Breast epithelium (tissue), 4 donors: ENCODE data around the gene SFXN1. TPM values are rescaled to one million over a fixed set of nuclear protein-coding genes. Genes with fewer than 3 reads are reported as not detected.

Experiments
- DNase-seq, 2 donors: peaks; one replicate each; pipeline ENCODE4 v3.0.0-alpha.2; 2019; ENCODE audit warnings: low spot score in 2 of 2
- H3K27ac ChIP-seq, 2 donors: fragments of 200-600 bp; sonication (generic) in 1 of 2; one replicate each; pipeline ENCODE4 v1.5.1; 2016 to 2019; ENCODE audit warnings: mild to moderate bottlenecking in 1 of 2
- H3K27me3 ChIP-seq, 2 donors: fragments of 200-600 bp; sonication (generic) in 1 of 2; one replicate each; pipeline versions ENCODE4 v1.5.1 to v1.6.0; 2017 to 2019; ENCODE audit warnings: control low read depth in 1 of 2, mild to moderate bottlenecking in 1 of 2
- H3K36me3 ChIP-seq: fragments of 200-600 bp; one replicate; pipeline ENCODE4 v1.5.1; 2019
- H3K4me1 ChIP-seq, 2 donors: fragments of 200-600 bp; sonication (generic); one replicate each; pipeline ENCODE4 v1.5.1; 2016 to 2019; ENCODE audit warnings: control low read depth in 1 of 2
- H3K4me3 ChIP-seq, 3 donors: fragments of 200-600 bp; sonication (generic); 1 replicate in 2 of 3; 2 replicates in 1 of 3; pipeline ENCODE4 v1.5.1; 2016 to 2019; ENCODE audit warnings: mild to moderate bottlenecking in 3 of 3, moderate library complexity in 2 of 3
- H3K9me3 ChIP-seq, 2 donors: fragments of 200-600 bp; sonication (generic) in 1 of 2; one replicate each; pipeline ENCODE4 v1.5.1; 2016 to 2019; ENCODE audit warnings: control low read depth in 1 of 2
- POLR2A ChIP-seq: fragments of 450-650 bp; IDR thresholded peaks from one replicate; pipeline ENCODE4 v1.6.1; 2016; ENCODE audit warnings: antibody characterized with exemption, mild to moderate bottlenecking, moderate library complexity
- POLR2AphosphoS5 ChIP-seq, 3 donors: sonication (generic); formaldehyde crosslinking; IDR thresholded peaks; one replicate each; pipeline ENCODE4 v1.6.1; 2017; ENCODE audit warnings: antibody characterized with exemption in 3 of 3
- intact Hi-C: fragments of 100-400 bp; cut with DNase I; formaldehyde crosslinking; loops from one replicate; pipeline ENCODE4 v1.15.1; 2023; ENCODE audit warnings: low total_unique reads
- total RNA-seq, 3 donors: library from RNA; depleted of rRNA; stranded (reverse); fragments of >200 nt; gene quantifications; one replicate each; pipeline ENCODE4 v1.1.0, GENCODE V29; 2016
- TF ChIP-seq, protein P1 (sequence below), 3 donors: fragments of 450-650 bp; IDR thresholded peaks; one replicate each; pipeline ENCODE4 v1.5.1; 2016 to 2017; ENCODE audit warnings: antibody characterized with exemption in 3 of 3, mild to moderate bottlenecking in 3 of 3, moderate library complexity in 3 of 3

Gene SFXN1
- total RNA-seq, 3 donors from 2014 or later: 16.6 to 30.5 (median 20.9) TPM

DNA sequence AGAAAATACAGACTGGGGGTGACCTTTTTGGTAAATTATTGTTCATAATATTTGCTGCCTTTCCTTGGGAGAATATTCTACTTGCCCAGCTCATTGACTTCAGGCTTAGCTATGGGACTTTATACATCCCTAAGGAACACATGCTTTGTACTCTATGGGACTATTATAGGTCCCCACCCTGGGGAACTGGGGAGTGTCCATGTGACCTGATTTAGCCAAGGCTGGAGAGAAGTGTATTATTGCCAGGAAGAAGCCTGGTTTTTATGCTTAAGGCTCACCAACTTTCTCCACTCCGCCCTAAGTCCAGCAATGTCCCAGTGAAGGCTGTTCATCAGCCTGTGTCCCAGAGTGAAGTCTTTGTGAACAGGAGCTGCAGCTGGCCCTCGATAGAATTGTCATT is 17.8 kb upstream of the SFXN1 start:
- no peak for TF ChIP-seq POLR2AphosphoS5 (IDR thresholded peaks at IDR 0.05)
- TF ChIP-seq POLR2A: no peak
- TF ChIP-seq, protein P1, sequence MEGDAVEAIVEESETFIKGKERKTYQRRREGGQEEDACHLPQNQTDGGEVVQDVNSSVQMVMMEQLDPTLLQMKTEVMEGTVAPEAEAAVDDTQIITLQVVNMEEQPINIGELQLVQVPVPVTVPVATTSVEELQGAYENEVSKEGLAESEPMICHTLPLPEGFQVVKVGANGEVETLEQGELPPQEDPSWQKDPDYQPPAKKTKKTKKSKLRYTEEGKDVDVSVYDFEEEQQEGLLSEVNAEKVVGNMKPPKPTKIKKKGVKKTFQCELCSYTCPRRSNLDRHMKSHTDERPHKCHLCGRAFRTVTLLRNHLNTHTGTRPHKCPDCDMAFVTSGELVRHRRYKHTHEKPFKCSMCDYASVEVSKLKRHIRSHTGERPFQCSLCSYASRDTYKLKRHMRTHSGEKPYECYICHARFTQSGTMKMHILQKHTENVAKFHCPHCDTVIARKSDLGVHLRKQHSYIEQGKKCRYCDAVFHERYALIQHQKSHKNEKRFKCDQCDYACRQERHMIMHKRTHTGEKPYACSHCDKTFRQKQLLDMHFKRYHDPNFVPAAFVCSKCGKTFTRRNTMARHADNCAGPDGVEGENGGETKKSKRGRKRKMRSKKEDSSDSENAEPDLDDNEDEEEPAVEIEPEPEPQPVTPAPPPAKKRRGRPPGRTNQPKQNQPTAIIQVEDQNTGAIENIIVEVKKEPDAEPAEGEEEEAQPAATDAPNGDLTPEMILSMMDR (IDR thresholded peaks at IDR 0.05): no peak
- Histone ChIP-seq H3K27me3 (peaks cover 0 to 3% of the 10 kb centered on the region in 2 donors), H3K27ac (no peak overlapping the region), H3K9me3 (no peaks in the 10 kb centered on the region), H3K4me1 (no peaks in the 10 kb centered on the region), H3K4me3 (no peak overlapping the region), H3K36me3 (no peaks in the 10 kb centered on the region)
- no peak for DNase-seq
- intact Hi-C loops: no loop called here

DNA sequence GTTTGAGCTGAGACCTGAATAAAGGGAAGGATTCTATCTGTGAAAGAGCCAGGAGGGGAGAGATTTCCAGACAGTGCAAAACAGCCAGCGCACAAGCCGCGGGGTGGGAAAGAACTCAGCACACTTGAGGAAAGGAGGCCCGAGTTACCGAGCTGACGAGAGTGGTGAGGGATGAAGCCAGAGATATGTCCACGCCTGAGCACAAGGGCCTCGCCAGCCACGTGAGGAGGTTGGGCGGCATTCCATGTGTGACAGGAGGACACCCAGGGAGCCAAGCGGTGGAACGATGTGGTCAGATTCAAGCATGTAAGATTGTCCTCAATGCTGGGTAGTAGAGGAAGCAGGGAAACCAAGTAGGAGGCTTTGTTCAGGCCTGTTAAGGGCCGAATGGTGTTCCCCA is 17.0 kb upstream of the SFXN1 start:
- Histone ChIP-seq H3K36me3 (no peaks in the 10 kb centered on the region), H3K4me1 (peaks cover 0 to 4% of the 10 kb centered on the region in 2 donors), H3K27me3 (peaks cover 0 to 3% of the 10 kb centered on the region in 2 donors), H3K4me3 (no peak overlapping the region), H3K27ac (no peak overlapping the region), H3K9me3 (no peaks in the 10 kb centered on the region)
- TF ChIP-seq POLR2A: no peak
- TF ChIP-seq POLR2AphosphoS5 (IDR thresholded peaks at IDR 0.05): no peak
- TF ChIP-seq, protein P1 (IDR thresholded peaks at IDR 0.05): no peak
- no peak for DNase-seq
- intact Hi-C loops: no loop called here

DNA sequence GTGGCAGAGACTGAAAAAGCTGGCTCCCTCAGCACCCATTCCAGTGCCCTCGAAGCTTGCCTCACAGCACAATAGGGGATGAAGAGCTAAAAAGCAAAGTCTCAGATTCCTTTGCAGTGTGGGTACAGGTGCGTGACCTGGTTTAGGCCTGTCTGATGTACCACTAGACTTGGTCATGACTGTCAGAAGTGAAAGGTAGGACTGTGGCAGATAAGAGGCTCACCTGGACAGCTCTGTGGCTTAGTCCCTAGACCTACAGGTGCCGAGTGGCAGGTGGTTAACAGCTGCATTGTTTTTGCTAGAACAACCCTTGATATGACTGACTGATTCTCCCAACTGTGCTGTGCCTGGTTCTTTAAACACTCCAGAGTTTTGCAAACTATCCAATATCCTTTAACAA is 14.7 kb upstream of the SFXN1 start:
- no peak overlapping the region for H3K27ac ChIP-seq
- H3K4me3 ChIP-seq: no peak overlapping the region
- H3K9me3 ChIP-seq: no peaks in the 10 kb centered on the region
- TF ChIP-seq POLR2A: no peak
- TF ChIP-seq POLR2AphosphoS5 (IDR thresholded peaks at IDR 0.05): no peak
- TF ChIP-seq, protein P1 (IDR thresholded peaks at IDR 0.05): no peak
- H3K36me3 ChIP-seq: no peaks in the 10 kb centered on the region
- H3K27me3 ChIP-seq: no peaks in the 10 kb centered on the region
- DNase-seq: no peak
- H3K4me1 ChIP-seq: peaks cover 0 to 6% of the 10 kb centered on the region in 2 donors
- intact Hi-C loops: no loop called here

DNA sequence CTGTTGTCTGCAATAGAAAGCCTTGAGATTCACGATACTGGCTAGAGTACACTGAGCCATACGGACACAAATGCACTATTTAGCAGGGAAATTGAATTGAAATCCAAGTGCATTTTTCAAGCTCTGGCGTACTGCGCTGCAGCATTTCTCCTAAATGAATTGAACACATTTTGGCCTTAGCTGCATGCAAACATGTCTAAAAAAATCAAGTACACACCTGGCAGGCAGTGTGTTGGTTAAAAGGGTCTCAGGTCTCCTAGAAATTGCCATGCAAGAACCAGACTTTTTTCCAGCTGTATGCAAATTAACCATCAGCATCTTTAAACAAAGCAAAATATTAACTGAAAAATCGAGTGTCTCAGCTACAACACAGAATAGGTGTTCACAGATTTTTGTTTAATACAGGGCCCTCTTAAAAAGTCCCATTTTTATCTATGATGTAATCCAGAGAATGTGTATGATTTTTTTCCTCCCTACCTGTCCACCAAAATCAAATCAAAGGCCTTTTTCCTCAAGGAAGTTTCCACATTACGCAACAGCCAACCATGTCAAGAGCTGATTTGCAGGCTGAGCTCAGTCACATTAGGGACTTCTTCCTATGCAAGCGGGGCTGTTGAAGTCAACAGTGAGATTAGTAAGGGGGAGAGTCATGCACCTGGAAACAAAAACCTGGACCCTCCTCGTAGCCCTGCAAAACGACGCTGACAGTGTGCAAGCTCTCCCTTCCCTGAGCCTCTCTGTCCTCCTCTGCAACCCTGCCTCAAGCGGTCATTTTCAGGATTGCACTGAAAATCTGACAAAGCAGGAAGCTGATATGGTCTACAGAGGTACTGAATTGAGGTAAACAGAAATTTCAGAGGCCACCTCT is 14.1 kb upstream of the SFXN1 start:
- Histone ChIP-seq H3K9me3 (no peaks in the 10 kb centered on the region), H3K27me3 (no peaks in the 10 kb centered on the region), H3K4me3 (no peak overlapping the region), H3K36me3 (no peaks in the 10 kb centered on the region), H3K4me1 (peaks cover 0 to 6% of the 10 kb centered on the region in 2 donors), H3K27ac (no peak overlapping the region)
- intact Hi-C loops: no loop called here
- TF ChIP-seq, protein P1 (IDR thresholded peaks at IDR 0.05): peak in 2 of 3 donors; percentile 37 to 62
- TF ChIP-seq POLR2A (no peak), POLR2AphosphoS5 (IDR thresholded peaks at IDR 0.05) (no peak)
- DNase-seq: no peak

DNA sequence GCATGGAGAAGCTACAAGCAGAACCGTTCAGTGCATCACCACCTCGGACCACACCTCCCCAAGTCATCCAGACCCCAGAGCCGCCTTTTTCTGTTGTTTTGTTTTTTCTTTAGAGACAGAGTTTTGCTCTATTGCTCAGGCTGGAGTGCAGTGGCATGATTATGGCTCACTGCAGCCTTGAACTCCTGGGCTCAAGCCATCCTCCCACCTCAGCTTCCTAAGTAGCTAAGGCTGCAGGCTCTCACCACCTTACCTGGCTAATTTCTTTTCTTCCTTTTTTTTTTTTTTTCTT is 13.5 kb upstream of the SFXN1 start:
- Histone ChIP-seq H3K4me3 (no peak overlapping the region), H3K4me1 (peaks cover 0 to 6% of the 10 kb centered on the region in 2 donors), H3K27me3 (no peaks in the 10 kb centered on the region), H3K27ac (no peak overlapping the region), H3K9me3 (no peaks in the 10 kb centered on the region), H3K36me3 (no peaks in the 10 kb centered on the region)
- DNase-seq: no peak
- intact Hi-C loops: no loop called here
- TF ChIP-seq POLR2AphosphoS5 (IDR thresholded peaks at IDR 0.05): no peak
